OCI-LY3 (cell line): ENCODE measurements around the gene EPX.

ENCODE experiments used
- CTCF ChIP-seq: fragments of 200-600, 300-600 bp; sonication (generic); IDR thresholded peaks from 2 replicates; pipeline ENCODE4 v1.5.1; 2014; ENCODE audit warnings: antibody characterized with exemption, low read length, low read depth
- EZH2phosphoT487 ChIP-seq: fragments of 200-600 bp; shearing (Covaris generic); IDR thresholded peaks from 2 replicates; pipeline ENCODE4 v1.6.1; 2018; ENCODE audit warnings: antibody characterized with exemption, mixed run types, low read depth

DNA sequence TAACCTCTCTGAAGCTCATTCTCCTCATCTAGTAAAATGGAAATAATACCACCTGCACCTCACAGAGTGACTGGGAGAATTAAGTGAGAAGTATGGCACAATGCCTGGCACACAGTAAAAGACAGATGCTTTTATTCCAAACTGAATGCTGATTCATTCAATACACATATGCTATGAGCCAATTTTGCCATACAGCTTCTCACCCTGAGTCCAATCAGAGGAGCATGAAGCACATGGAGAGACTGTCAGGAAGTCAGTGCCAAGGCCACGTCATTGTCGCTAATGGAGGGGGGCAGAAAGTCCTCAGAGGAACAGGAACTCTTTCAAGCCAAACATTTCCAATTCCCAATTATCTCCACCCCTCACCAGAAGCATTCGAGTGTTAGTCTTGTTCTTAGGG, 14.9 kb downstream of the EPX start:
- no peak for TF ChIP-seq CTCF
- no peak for TF ChIP-seq EZH2phosphoT487
